Gastrocnemius medialis (tissue), 4 donors: ENCODE results near the gene NOL9. TPM values are rescaled to one million over a fixed set of nuclear protein-coding genes. Genes with fewer than 3 reads are reported as not detected.
A peak's percentile ranks its signal among the peaks of the same experiment; 100 is the strongest.

ENCODE experiments used
- ATAC-seq, 2 donors: fragments of 150-250 bp; one replicate each; pipeline ENCODE4 v1.9.1; 2016
- DNase-seq, 2 donors: peaks; one replicate each; pipeline ENCODE4 v3.0.0-alpha.2; 2019
- H3K27ac ChIP-seq, 4 donors: fragments of 200-600 bp; sonication (generic); 1 replicate in 1 of 4; 2 replicates in 3 of 4; pipeline ENCODE4 v1.5.1; 2016 to 2018; ENCODE audit warnings: mild to moderate bottlenecking in 2 of 4, moderate library complexity in 1 of 4
- H3K27me3 ChIP-seq, 3 donors: fragments of 200-600 bp; sonication (generic) in 2 of 3; 1 replicate in 1 of 3; 2 replicates in 2 of 3; pipeline versions ENCODE4 v1.5.1 to v1.6.0; 2016 to 2019; ENCODE audit warnings: mild to moderate bottlenecking in 1 of 3, moderate library complexity in 1 of 3
- H3K36me3 ChIP-seq, 2 donors: fragments of 200-600 bp; sonication (generic) in 1 of 2; one replicate each; pipeline ENCODE4 v1.5.1; 2017 to 2018
- H3K4me1 ChIP-seq, 2 donors: fragments of 200-600 bp; sonication (generic) in 1 of 2; one replicate each; pipeline ENCODE4 v1.5.1; 2016 to 2017; ENCODE audit warnings: mild to moderate bottlenecking in 2 of 2
- H3K4me3 ChIP-seq, 4 donors: fragments of 200-600 bp; sonication (generic) in 3 of 4; 1 replicate in 1 of 4; 2 replicates in 3 of 4; pipeline ENCODE4 v1.5.1; 2016 to 2019; ENCODE audit warnings: mild to moderate bottlenecking in 2 of 4
- H3K9me3 ChIP-seq, 3 donors: fragments of 200-600 bp; sonication (generic) in 2 of 3; 1 replicate in 1 of 3; 2 replicates in 2 of 3; pipeline ENCODE4 v1.5.1; 2016 to 2019
- CTCF ChIP-seq, 5 experiments: fragments of 450-650 bp in 3 of 5; fragments of 200-600 bp in 2 of 5; sonication (generic) in 2 of 5; IDR thresholded peaks in 4 of 5; conservative IDR thresholded peaks in 1 of 5; 1 replicate in 4 of 5; 2 replicates in 1 of 5; pipeline ENCODE4 v1.5.1; 2016 to 2019; ENCODE audit warnings: antibody characterized with exemption in 5 of 5, mild to moderate bottlenecking in 3 of 5, moderate library complexity in 3 of 5
- POLR2A ChIP-seq, 2 donors: fragments of 450-650 bp; IDR thresholded peaks; one replicate each; pipeline ENCODE4 v1.6.1; 2017; ENCODE audit warnings: antibody characterized with exemption in 2 of 2, mild to moderate bottlenecking in 2 of 2, moderate library complexity in 2 of 2
- in situ Hi-C, 4 donors: fragments of 200-750 bp; cut with MboI; loops; one replicate each; pipeline versions ENCODE4 v1.15.0 to v1.8.0; 2017; ENCODE audit warnings: low sequenced_read_pairs in 4 of 4
- intact Hi-C: fragments of 100-400 bp; cut with DNase I; formaldehyde crosslinking; loops from one replicate; pipeline ENCODE4 v1.15.1; 2023; ENCODE audit warnings: low total_unique reads
- total RNA-seq, 4 donors: library from RNA; depleted of rRNA; stranded (reverse); fragments of >200 nt; gene quantifications; one replicate each; pipeline versions ENCODE4 v1.1.0 to v1.2.3, GENCODE V29; 2016

Gene NOL9
- total RNA-seq, 4 donors from 2014 or later: 13.6 to 33.0 (median 21.9) TPM

- Histone ChIP-seq H3K27me3 (no peaks in the 10 kb centered on the region), H3K27ac (no peak overlapping the region), H3K36me3 (no peaks in the 10 kb centered on the region), H3K4me1 (peaks cover 6 to 10% of the 10 kb centered on the region in 2 donors), H3K9me3 (no peaks in the 10 kb centered on the region), H3K4me3 (no peak overlapping the region)
- in situ Hi-C loops: no loop called here
- TF ChIP-seq CTCF (IDR thresholded peaks at IDR 0.05 in 4 of 5, conservative IDR thresholded peaks at IDR 0.05 in 1 of 5): no peak
- no peak for TF ChIP-seq POLR2A (IDR thresholded peaks at IDR 0.05)
- intact Hi-C loops: no loop called here
- ATAC-seq (no peak), DNase-seq (no peak)
Observed at GRCh38 chr1:6515771-6516170, 38.5 kb downstream of the NOL9 start.

- TF ChIP-seq CTCF (IDR thresholded peaks at IDR 0.05 in 4 of 5, conservative IDR thresholded peaks at IDR 0.05 in 1 of 5) (no peak), POLR2A (IDR thresholded peaks at IDR 0.05) (no peak)
- in situ Hi-C loops: no loop called here
Observed at GRCh38 chr1:6513320-6513801, 41.0 kb downstream of the NOL9 start.

GRCh38 chr1:6512908-6513280, 41.4 kb downstream of the NOL9 start:
- H3K27ac ChIP-seq: peak overlapping the region in 2 of 4 donors; percentile 29 to 50

More at GRCh38 chr1:6513320-6513801, 41.0 kb downstream of the NOL9 start:
- H3K27me3 ChIP-seq: no peaks in the 10 kb centered on the region
- ATAC-seq (peak; percentile 65 to 71), DNase-seq (peak; percentile 23 to 39)
- H3K27ac ChIP-seq: peak overlapping the region in 2 of 4 donors; percentile 29 to 50
- no peak overlapping the region for H3K4me3 ChIP-seq
- no peaks in the 10 kb centered on the region for H3K9me3 ChIP-seq
- H3K36me3 ChIP-seq: no peaks in the 10 kb centered on the region
- H3K4me1 ChIP-seq: peaks cover 0 to 6% of the 10 kb centered on the region in 2 donors
- intact Hi-C loops: no loop called here

GRCh38 chr1:6512245-6512907, 41.9 kb downstream of the NOL9 start:
- ATAC-seq (no peak), DNase-seq (no peak)
- in situ Hi-C loops (no loop called here), intact Hi-C loops (no loop called here)
- Histone ChIP-seq H3K36me3 (no peaks in the 10 kb centered on the region), H3K4me3 (no peak overlapping the region), H3K27ac (no peak overlapping the region), H3K27me3 (no peaks in the 10 kb centered on the region), H3K4me1 (peaks cover 0 to 9% of the 10 kb centered on the region in 2 donors), H3K9me3 (no peaks in the 10 kb centered on the region)
- TF ChIP-seq POLR2A (IDR thresholded peaks at IDR 0.05) (no peak), CTCF (IDR thresholded peaks at IDR 0.05 in 4 of 5, conservative IDR thresholded peaks at IDR 0.05 in 1 of 5) (no peak)

More at GRCh38 chr1:6512908-6513280, 41.4 kb downstream of the NOL9 start:
- TF ChIP-seq POLR2A (IDR thresholded peaks at IDR 0.05) (no peak), CTCF (IDR thresholded peaks at IDR 0.05 in 4 of 5, conservative IDR thresholded peaks at IDR 0.05 in 1 of 5) (no peak)
- Histone ChIP-seq H3K4me1 (peaks cover 0 to 6% of the 10 kb centered on the region in 2 donors), H3K9me3 (no peaks in the 10 kb centered on the region), H3K27me3 (no peaks in the 10 kb centered on the region), H3K36me3 (no peaks in the 10 kb centered on the region), H3K4me3 (no peak overlapping the region)
- no peak for ATAC-seq
- DNase-seq: no peak
- intact Hi-C loops (no loop called here), in situ Hi-C loops (no loop called here)
